ENCODE measurements around the gene KDM3B.

The KDM3B gene

DNA sequence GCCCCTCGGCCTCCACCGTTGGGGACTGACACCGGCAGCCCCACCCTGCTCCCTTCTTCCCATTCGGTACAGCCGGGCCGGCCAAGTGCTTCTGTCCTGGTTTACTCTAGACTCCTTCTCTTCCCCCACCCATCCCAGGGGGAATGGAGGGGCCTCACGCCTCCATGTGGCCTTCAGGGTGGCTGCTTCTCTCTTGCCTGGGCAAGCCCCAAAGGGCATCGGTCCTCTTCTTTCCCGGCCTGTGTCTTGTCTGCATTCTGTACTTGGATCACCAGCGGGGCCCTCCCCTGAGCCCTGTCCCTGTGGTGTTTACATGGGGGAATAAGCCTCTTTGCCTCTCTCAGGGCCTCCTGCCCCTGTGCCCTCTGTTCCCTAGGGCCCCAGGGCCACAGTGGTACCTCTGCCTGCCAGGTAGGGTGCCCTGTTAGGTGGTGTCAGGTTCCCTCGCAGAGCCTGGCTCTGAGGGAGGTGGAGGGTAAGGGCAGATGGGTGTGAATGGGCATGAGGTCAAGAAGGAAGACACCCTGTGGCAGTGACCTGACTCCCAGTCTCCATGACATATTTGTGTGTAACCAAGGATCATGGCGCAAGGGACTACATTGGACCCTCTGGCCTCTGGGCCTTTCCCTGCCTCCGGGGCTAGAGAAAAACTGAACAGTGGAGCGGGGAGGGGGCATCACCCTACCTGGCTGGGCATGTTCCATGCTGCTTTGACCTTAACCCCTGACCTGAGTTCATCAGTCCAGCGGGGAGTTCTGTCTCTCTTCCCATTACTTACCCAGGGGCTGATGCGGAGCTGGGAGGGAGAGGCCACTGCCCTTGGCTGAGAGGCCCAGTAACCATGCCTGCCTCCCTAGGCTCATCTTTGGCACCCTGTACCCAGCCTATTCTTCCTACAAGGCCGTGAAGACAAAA, 87.9 kb downstream of the KDM3B start:
- no peak for DNase-seq
- intact Hi-C loops (cut with DNase I) = no loop called here

DNA sequence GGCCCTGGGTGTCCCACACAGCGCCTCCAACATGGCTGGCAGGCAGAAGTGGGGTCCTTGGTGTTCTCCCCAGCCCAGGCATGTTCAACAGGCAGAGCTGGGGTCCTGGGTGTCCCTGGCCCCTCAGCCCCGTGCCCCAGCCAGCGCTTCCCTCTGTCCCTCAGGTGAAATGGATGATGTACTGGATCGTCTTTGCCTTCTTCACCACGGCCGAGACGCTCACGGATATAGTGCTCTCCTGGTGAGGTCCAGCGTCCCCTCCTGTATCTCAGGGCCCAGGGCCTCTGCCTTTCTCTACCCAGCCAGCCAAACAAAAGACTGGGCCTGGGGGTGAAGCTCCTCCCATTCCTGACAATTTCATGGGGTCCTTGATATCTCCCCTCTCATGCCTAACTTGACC, 88.7 kb downstream of the KDM3B start:
- intact Hi-C loops (cut with DNase I) = no loop called here
- peak in 1 of 42 donors; percentile 10 for DNase-seq

DNA sequence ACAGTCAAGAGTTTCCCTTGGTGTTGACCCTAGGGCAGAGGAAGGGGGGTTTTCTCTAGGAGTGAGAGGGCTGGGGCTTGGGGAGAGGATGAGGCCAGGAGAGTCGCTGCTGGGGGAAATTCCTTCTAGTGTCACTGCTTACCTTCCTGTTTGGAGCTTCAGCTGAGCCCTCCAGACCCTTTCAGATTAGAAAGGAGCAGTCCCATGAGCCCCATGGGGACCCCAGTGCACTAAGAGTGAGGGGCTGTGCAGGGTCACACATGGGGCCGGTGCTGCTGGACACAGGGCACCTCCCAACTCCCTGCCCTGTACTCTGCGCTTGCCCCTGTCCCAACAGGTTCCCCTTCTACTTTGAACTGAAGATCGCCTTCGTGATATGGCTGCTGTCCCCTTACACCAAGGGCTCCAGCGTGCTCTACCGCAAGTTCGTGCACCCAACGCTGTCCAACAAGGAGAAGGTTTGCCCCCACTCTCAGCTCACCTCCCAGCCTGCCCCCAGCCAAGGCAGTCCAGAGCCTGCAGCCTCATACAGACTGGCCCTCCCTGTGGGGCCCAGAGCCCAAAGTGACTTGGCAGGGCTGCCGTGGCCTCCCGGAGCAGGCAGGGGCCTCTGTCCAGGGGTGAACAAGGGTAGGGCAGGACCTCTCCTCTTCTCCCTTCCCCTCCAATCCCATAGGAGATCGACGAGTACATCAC, 91.7 kb downstream of the KDM3B start:
- peak in 1 of 42 donors; percentile 6 for DNase-seq
- intact Hi-C loops (cut with DNase I) = no loop called here

DNA sequence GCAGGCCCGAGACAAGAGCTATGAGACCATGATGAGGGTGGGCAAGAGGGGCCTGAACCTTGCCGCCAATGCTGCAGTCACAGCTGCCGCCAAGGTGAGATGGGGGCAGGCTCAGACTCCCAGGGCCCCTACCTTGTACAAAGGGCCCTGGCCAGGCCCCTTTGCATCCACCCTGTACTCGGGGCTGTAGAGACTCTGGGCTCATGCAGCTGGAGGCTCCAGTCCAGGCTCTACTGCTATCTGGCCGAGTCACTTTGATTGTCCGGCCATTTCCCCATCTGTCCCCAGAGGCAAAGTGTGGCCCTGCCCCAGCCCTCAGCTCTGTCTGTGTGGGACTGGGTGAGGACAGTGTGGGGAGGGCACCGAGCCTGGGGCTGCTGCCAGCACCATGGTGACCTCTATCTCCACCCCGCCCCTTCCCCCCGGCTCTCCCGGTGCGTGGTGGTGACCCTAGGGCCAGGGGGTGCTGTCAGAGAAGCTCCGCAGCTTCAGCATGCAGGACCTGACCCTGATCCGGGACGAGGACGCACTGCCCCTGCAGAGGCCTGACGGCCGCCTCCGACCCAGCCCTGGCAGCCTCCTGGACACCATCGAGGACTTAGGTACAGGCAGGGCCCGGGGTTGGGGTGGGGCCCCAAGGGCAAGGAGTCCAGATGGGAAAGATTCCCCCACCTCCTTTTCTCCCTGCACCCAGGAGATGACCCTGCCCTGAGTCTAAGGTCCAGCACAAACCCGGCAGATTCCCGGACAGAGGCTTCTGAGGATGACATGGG, 92.5 kb downstream of the KDM3B start:
- intact Hi-C loops (cut with DNase I) = no loop called here

DNA sequence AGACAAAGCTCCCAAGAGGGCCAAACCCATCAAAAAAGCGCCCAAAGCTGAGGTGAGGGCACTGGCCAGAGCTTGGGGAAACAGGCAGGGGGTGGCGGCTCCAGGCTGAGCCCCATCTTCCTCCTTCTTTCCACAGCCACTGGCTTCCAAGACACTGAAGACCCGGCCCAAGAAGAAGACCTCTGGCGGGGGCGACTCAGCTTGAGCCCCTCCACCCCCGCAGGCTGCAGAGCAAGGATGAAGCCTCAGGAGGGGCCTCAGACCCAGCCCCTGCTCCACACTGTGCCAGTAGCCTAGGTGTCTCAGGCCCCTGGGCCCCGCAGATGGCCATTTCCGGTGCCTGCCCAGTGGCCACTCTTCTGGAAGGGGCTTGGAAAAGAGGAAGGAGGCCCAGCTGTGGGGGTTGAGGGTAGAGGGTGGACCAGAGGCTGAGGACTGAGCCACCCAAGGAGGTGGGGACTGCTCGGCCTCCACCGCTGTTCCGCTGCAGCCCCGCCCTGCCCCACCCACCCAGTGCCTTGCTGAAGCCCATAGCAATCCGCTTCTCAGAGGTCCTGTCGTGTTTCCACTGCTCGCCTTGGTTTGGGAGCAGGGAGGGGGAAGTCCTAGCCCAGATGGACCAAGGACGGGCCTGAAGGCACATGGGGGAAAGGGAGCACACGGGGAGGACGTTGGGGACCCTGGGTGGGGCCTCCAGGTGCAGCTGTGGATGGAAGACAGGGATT, 93.2 kb downstream of the KDM3B start:
- DNase-seq = no peak
- intact Hi-C loops (cut with DNase I) = no loop called here

More for the DNA sequence above, 92.5 kb downstream of the KDM3B start:
- DNase-seq = peak in 1 of 42 donors; percentile 11

DNA sequence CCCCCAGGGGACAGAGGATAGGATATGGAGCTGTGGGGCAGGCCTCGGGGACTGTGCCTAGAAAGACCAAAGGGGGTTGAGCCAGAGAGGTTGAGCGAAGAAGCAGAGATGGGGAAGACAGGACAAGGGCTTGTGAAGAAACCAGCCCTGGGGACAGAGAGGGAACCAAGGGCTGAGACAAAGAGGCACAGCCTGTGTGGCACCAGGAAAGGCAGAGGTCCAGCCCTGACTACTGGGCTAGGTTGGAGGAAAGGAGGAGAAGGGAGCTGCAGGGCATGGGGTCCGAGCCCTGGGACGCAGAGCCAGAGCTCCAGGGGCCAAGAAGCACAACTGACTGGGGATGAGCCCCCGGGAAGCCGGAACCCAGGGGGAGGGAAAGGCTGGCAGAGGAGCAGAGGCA, 95.6 kb downstream of the KDM3B start:
- intact Hi-C loops (cut with DNase I) = no loop called here
- DNase-seq = no peak

DNA sequence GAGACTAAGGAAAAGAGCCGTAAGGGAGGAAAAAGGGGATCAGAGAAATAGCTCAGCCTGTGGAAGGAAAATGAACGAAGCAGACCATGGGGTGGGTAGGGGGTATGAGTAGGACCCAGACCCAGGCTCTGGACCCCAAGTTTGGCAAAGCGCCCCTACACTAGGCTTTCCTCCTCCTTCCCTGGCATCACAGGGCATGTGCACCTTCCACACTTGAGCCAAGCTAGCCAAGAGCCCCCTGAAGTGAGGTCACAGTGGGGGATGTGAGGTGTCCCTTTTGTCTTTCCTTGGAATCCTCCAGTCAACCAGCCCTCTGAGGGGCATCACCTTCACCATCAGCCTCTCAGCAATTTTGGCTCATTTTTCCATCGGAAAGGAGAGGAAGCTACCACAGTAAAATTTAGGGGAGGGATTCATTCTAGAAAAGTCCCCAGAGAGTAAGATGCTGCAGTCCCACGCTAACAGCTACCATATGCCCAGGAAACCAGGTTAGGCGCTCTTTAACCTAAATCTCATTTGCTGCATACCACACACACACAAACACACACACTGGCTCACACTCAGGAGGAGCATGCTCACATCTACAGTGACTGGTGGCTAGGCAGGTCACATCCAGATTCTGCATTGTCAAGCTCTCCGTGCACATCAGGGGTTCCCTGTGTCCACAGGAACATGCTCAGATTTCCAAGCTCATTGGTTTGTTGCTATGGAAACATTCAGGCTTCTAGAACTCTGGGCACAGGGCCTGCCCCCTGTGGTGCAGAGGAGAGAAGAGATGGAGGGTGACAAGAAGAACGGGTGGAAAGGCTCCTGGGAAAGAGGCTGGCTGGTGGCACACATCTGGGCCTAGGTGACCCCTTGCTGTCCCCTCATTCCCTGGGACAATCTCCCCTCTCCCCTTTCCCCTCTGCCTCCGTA, 96.3 kb downstream of the KDM3B start:
- intact Hi-C loops (cut with DNase I) = no loop called here
- peak in 18 of 42 donors; percentile 21 to 74 (median 44) for DNase-seq

DNA sequence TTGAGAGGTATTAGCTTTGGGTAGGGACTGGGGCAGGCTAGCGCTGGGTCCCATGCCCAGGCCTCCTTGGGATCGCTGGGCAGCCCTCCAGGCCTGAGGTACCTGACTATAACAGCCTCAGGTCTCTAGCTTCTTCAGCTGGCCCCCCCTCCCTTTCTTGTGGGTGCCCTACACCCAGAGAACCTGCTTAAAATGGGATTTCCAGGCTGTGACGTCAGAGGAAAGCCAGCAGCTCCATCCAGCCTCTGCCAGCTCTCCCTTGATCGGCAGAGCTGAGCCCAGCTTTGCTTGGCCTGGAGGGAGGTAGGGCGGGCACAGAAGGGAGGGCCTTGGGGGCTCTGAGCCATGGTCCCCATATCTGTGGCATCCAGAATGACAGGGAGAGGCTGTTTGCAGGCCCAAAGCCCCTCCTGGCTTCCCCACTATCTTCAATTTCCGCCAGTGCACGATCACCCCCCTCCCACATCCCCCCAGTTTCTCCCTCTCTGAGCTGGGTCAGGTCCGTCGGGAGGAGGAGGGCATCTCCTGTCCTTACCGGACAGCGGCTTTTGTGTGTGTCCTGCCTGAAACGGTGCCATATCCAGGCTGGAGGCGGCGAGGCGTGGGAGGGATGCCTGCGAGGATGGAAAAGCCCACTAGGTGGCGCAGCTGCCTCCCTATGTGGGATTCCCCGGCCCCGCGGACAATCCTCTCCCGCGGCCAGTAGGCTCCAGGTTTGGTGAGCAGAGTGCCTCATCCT, 97.2 kb downstream of the KDM3B start:
- DNase-seq = peak; percentile 80 to 96 (median 88)
- intact Hi-C loops (cut with DNase I) = no loop called here

DNA sequence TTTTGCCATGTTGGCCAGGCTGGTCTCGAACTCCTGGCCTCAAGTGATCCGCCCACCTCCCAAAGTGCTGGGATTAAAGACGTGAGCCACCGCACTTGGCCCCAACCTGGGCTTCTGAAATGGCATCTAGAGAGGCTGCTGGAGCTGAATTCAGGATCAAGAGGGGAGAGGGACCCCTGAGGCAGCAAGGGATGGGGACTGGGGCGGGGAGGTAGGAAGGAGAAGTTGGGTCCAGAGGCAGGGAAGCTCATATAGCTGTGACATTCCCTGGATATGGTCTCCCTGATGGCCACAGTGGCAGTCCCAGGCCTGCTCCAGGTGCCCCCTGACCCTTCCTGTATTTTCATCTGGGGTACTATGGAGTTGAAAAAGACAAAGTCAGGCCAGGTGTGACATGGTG, 98.5 kb downstream of the KDM3B start:
- no peak for DNase-seq
- intact Hi-C loops (cut with DNase I) = no loop called here

DNA sequence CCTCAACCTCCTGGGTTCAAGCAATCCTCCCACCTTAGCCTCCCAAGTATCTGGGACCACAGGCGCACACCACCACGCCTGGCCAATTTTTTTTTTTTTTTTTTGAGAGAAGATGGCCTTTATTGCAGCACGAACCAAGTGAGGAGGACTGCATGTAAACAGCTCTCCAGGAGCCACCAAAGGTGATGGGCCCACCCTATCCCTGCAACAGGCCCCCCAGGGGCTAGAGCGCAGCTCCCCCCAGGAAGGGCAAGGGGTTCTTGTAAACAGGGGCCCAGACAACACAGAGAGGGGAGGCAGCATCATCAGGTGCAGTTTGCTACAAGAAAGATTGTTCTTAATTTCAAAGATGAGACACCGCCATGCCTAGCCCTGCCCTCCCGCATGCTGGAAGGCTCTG, 100.2 kb downstream of the KDM3B start:
- DNase-seq = peak in 1 of 42 donors; percentile 3
- intact Hi-C loops (cut with DNase I) = no loop called here

DNA sequence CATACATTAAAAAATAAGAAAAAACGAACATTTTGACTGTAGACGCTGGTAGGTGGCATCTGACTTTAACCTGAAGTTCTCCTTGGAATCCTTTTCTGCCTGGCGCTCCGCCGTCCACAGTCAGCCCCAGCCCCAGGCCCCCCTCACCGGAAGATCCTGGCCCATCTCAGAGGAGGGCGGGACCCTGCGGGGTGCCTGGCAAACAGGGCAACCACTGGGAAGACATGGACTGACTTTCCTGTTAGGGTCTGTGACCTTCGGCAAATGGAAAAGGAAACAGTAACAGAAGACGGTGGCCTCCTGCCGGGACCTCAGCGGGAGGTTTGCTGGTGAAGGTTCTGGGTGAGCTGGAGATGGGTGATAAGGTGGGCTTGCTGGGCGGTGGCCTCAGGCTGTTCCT, 101.1 kb downstream of the KDM3B start:
- no peak for DNase-seq
- intact Hi-C loops (cut with DNase I) = no loop called here

DNA sequence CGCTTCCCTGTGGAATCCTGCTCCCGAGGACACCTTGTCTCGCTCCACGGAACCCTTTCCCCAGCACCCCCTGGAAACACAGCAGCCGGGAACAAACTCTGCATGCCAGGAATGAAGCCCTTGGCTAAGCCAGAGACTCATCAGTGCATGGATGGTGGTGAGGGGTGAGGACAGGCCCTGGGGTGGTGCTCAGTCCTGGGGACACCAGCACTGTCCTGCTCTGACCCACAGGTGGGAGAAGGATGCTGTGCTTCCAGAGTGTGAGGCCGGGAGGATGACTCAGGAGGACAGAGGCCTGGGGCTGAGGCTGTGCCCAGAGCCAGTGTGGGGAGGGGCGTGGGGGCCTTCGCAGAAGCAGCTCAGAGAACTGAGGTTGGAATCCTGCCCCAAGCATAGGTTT, 101.6 kb downstream of the KDM3B start:
- DNase-seq = no peak
- intact Hi-C loops (cut with DNase I) = no loop called here

DNA sequence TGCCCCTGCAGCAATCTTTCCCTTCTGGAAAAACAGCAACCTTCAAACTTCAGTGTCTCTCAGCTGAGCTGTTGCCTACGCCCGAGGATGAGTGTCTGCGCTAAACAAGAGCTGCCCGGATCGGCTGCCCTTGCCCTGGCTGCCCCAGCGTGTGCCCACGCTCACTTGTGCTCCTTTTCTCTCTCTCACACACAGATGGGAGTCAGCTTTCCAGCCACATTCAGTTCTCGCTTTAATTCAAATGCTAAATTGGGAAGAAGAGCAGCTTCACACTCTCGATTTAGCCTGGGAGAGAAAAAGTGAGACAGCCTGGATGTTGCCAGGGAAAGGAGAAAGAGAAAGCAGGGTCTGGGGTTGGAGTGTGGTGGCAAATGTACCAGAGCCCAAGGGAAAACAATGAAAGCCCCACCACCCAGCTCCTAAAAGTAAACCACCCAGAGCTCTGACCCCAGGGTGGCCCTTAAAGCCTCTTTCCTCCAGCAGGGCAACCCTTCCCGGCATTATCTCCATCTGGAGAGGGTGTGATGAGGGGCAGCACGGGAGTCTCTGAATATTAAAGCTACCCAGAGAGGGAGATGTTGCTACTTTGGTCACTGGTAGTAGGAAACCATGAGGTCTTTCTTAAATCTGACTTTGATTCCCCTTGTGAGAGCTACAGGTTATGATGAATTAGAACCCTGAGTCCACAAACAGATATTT, 102.9 kb downstream of the KDM3B start:
- intact Hi-C loops (cut with DNase I) = no loop called here
- peak in 6 of 42 donors; percentile 15 to 37 (median 32) for DNase-seq

DNA sequence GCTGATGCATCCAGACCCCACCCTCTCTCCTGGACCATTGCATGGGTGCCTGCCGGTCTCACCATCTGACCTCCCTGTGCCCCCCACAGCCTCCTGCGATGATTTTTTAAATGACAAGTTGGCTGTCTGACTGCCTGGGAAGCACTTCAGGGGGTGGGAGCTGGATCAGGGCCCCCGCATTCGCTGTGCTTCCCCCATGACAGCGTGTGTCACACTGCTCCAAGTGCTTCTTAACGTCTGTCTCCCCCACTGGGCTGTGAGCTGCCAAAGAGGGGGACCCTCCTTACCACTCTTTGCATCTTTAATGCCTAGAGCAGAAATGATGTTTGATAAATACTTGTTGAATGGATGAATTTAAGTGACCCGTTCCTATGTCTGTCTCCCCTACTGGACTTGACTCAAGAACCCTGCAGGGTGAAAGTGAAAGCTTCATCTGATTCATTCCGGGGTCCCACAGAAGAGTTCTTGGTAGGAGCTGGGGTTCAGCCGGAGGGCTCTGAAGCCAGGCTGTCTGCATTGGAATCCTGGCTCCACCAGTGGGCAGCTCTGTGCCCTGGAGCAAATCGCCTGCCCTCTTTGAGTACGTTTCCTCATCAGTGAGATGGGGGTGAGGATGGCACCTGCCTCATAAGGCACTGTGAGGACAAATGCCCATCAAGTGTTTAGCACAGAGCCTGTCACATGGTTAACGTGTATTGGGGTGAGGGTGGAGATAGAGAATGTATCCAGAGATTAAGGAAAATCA, 105.2 kb downstream of the KDM3B start:
- intact Hi-C loops (cut with DNase I) = no loop called here
- peak in 38 of 42 donors; percentile 26 to 88 (median 64) for DNase-seq

DNA sequence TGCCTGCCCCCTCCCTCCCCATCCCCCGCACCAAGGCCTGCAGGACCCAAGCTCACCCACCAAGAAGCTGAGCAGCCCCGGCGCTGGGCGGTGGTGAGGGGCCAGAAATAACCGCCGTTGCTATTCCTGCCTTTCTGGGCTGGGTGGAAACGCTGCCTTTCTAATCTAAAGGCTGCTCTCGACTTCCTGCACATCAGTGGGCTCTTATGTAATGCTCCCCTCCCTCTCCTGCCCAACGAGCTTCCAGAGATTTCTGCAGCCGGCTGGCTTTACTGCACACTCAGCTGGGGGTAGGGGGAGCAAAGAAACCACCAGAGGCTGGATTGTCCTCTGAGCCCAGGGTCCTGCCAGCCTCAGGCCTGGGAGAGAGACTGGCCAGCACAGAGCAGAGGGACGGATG, 105.9 kb downstream of the KDM3B start:
- intact Hi-C loops (cut with DNase I) = no loop called here
- peak in 34 of 42 donors; percentile 26 to 84 (median 58) for DNase-seq

DNA sequence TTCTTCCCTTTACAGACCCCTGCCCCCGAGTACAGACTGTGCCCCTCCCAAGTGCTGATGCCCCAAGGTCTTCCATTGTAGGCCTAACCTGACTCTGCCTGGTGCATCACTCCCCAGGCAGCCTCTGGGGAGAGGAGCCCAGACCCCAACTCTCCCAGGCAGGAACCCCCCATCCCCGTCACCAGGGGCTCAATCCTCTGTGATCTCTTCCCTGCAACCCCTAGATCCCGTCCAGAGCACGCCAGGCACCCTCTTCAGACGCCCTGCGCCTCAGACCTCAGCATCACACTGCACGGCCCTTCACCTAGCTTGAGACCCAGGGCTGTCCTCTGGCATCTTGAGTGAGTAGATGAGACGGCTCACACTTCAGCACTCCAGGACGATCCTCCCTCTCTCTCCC, 106.4 kb downstream of the KDM3B start:
- DNase-seq = no peak
- intact Hi-C loops (cut with DNase I) = no loop called here

Data from head of caudate nucleus (tissue), 42 donors.